ENCODE data around the gene MAGOH.

Gene MAGOH

GRCh38 chr1:53257454-53258081 is 19.2 kb upstream of the MAGOH start:
- no peak overlapping the region for H2BK120ac ChIP-seq (ENCODE audit: insufficient read depth, low read length, poor library complexity)
- no peak overlapping the region for H4K91ac ChIP-seq (ENCODE audit: low read depth, low read length)
- no peaks in the 10 kb centered on the region for H3K27me3 ChIP-seq (ENCODE audit: insufficient read depth, low read length)
- no peaks in the 10 kb centered on the region for H3K79me2 ChIP-seq (ENCODE audit: control insufficient read depth, insufficient read depth, low read length, poor library complexity)
- H3K4me2 ChIP-seq (ENCODE audit: low read length) = no peak overlapping the region
- H4K12ac ChIP-seq (ENCODE audit: low read depth, low read length) = no peak overlapping the region
- no peak overlapping the region for H3K4me3 ChIP-seq (ENCODE audit: low read depth, low read length)
- no peak overlapping the region for H2AFZ ChIP-seq (ENCODE audit: insufficient read depth, low read length, poor library complexity)
- WGBS (ENCODE audit: extremely low coverage, insufficient coverage, insufficient read length) = no CpG with 5 or more reads among the region's 5 CpGs
- no peak overlapping the region for H3K4ac ChIP-seq (ENCODE audit: low read depth, low read length)
- H2AK5ac ChIP-seq (ENCODE audit: low read length) = no peak overlapping the region
- H2BK5ac ChIP-seq (ENCODE audit: low read depth, low read length, poor library complexity) = no peak overlapping the region
- no peaks in the 10 kb centered on the region for H3K36me3 ChIP-seq (ENCODE audit: control insufficient read depth in 1 of 2, insufficient read depth in 2 of 2, low read length in 2 of 2)
- no peak overlapping the region for H2BK12ac ChIP-seq (ENCODE audit: low read length)
- H3K79me1 ChIP-seq (ENCODE audit: low read length) = no peaks in the 10 kb centered on the region
- H3K9ac ChIP-seq (ENCODE audit: low read length) = no peak overlapping the region
- no peak overlapping the region for H4K8ac ChIP-seq (ENCODE audit: low read depth, low read length)
- H3K4me1 ChIP-seq (ENCODE audit: control insufficient read depth in 1 of 2, insufficient read depth in 2 of 2, low read length in 2 of 2) = peaks cover 0 to 8% of the 10 kb centered on the region in 2 experiments
- H3K9me3 ChIP-seq (ENCODE audit: insufficient read depth, low read depth, low read length) = no peaks in the 10 kb centered on the region
- H3K23ac ChIP-seq (ENCODE audit: low read length) = no peak overlapping the region
- no peak overlapping the region for H3K18ac ChIP-seq (ENCODE audit: low read length)
- no peak overlapping the region for H3K14ac ChIP-seq (ENCODE audit: low read length)
- DNase-seq = peak; percentile 72 to 93
- H3K27ac ChIP-seq (ENCODE audit: low read depth, low read length) = no peak overlapping the region

- Histone ChIP-seq H3K27me3 (ENCODE audit: insufficient read depth, low read length) (no peaks in the 10 kb centered on the region), H3K4me2 (ENCODE audit: low read length) (no peak overlapping the region), H2AFZ (ENCODE audit: insufficient read depth, low read length, poor library complexity) (no peak overlapping the region), H3K4me3 (ENCODE audit: low read depth, low read length) (no peak overlapping the region), H3K9me3 (ENCODE audit: insufficient read depth, low read depth, low read length) (no peaks in the 10 kb centered on the region), H3K36me3 (ENCODE audit: control insufficient read depth in 1 of 2, insufficient read depth in 2 of 2, low read length in 2 of 2) (no peaks in the 10 kb centered on the region), H4K12ac (ENCODE audit: low read depth, low read length) (no peak overlapping the region), H3K14ac (ENCODE audit: low read length) (no peak overlapping the region), H4K8ac (ENCODE audit: low read depth, low read length) (no peak overlapping the region), H3K18ac (ENCODE audit: low read length) (no peak overlapping the region), H3K27ac (ENCODE audit: low read depth, low read length) (no peak overlapping the region), H2BK120ac (ENCODE audit: insufficient read depth, low read length, poor library complexity) (no peak overlapping the region), H4K91ac (ENCODE audit: low read depth, low read length) (no peak overlapping the region), H2BK5ac (ENCODE audit: low read depth, low read length, poor library complexity) (no peak overlapping the region), H2AK5ac (ENCODE audit: low read length) (no peak overlapping the region), H3K79me1 (ENCODE audit: low read length) (no peaks in the 10 kb centered on the region), H3K4ac (ENCODE audit: low read depth, low read length) (no peak overlapping the region), H3K9ac (ENCODE audit: low read length) (peak overlapping the region; percentile 45), H2BK12ac (ENCODE audit: low read length) (no peak overlapping the region), H3K23ac (ENCODE audit: low read length) (no peak overlapping the region), H3K4me1 (ENCODE audit: control insufficient read depth in 1 of 2, insufficient read depth in 2 of 2, low read length in 2 of 2) (peaks cover 0 to 8% of the 10 kb centered on the region in 2 experiments), H3K79me2 (ENCODE audit: control insufficient read depth, insufficient read depth, low read length, poor library complexity) (no peaks in the 10 kb centered on the region)
- WGBS (ENCODE audit: extremely low coverage, insufficient coverage, insufficient read length) = no CpG with 5 or more reads among the region's 11 CpGs
- DNase-seq = peak; percentile 65 to 79
Measured at GRCh38 chr1:53256511-53257453, 18.5 kb upstream of the MAGOH start.

GRCh38 chr1:53255031-53255430 is 16.7 kb upstream of the MAGOH start:
- Histone ChIP-seq H2BK12ac (ENCODE audit: low read length) (no peak overlapping the region), H3K27me3 (ENCODE audit: insufficient read depth, low read length) (no peaks in the 10 kb centered on the region), H2AFZ (ENCODE audit: insufficient read depth, low read length, poor library complexity) (no peak overlapping the region), H3K4me1 (ENCODE audit: control insufficient read depth in 1 of 2, insufficient read depth in 2 of 2, low read length in 2 of 2) (peaks cover 0 to 8% of the 10 kb centered on the region in 2 experiments), H4K8ac (ENCODE audit: low read depth, low read length) (no peak overlapping the region), H3K23ac (ENCODE audit: low read length) (no peak overlapping the region), H3K9ac (ENCODE audit: low read length) (no peak overlapping the region), H3K9me3 (ENCODE audit: insufficient read depth, low read depth, low read length) (no peaks in the 10 kb centered on the region), H3K18ac (ENCODE audit: low read length) (no peak overlapping the region), H3K4me3 (ENCODE audit: low read depth, low read length) (no peak overlapping the region), H3K4ac (ENCODE audit: low read depth, low read length) (no peak overlapping the region), H2AK5ac (ENCODE audit: low read length) (no peak overlapping the region), H2BK5ac (ENCODE audit: low read depth, low read length, poor library complexity) (no peak overlapping the region), H4K91ac (ENCODE audit: low read depth, low read length) (no peak overlapping the region), H3K36me3 (ENCODE audit: control insufficient read depth in 1 of 2, insufficient read depth in 2 of 2, low read length in 2 of 2) (no peaks in the 10 kb centered on the region), H3K14ac (ENCODE audit: low read length) (no peak overlapping the region), H3K79me1 (ENCODE audit: low read length) (no peaks in the 10 kb centered on the region), H4K12ac (ENCODE audit: low read depth, low read length) (no peak overlapping the region), H3K27ac (ENCODE audit: low read depth, low read length) (no peak overlapping the region), H3K79me2 (ENCODE audit: control insufficient read depth, insufficient read depth, low read length, poor library complexity) (no peaks in the 10 kb centered on the region), H3K4me2 (ENCODE audit: low read length) (no peak overlapping the region), H2BK120ac (ENCODE audit: insufficient read depth, low read length, poor library complexity) (no peak overlapping the region)
- DNase-seq = peak; percentile 59 to 77
- no CpG with 5 or more reads among the region's 4 CpGs for WGBS (ENCODE audit: extremely low coverage, insufficient coverage, insufficient read length)

GRCh38 chr1:53254011-53254640 is 15.8 kb upstream of the MAGOH start:
- Histone ChIP-seq H3K9me3 (ENCODE audit: insufficient read depth, low read depth, low read length) (no peaks in the 10 kb centered on the region), H3K4ac (ENCODE audit: low read depth, low read length) (no peak overlapping the region), H3K9ac (ENCODE audit: low read length) (no peak overlapping the region), H2AFZ (ENCODE audit: insufficient read depth, low read length, poor library complexity) (no peak overlapping the region), H3K79me1 (ENCODE audit: low read length) (no peaks in the 10 kb centered on the region), H3K36me3 (ENCODE audit: control insufficient read depth in 1 of 2, insufficient read depth in 2 of 2, low read length in 2 of 2) (no peaks in the 10 kb centered on the region), H3K27ac (ENCODE audit: low read depth, low read length) (no peak overlapping the region), H2AK5ac (ENCODE audit: low read length) (no peak overlapping the region), H3K79me2 (ENCODE audit: control insufficient read depth, insufficient read depth, low read length, poor library complexity) (no peaks in the 10 kb centered on the region), H3K18ac (ENCODE audit: low read length) (no peak overlapping the region), H3K27me3 (ENCODE audit: insufficient read depth, low read length) (no peaks in the 10 kb centered on the region), H2BK5ac (ENCODE audit: low read depth, low read length, poor library complexity) (no peak overlapping the region), H3K4me2 (ENCODE audit: low read length) (no peak overlapping the region), H4K8ac (ENCODE audit: low read depth, low read length) (no peak overlapping the region), H2BK12ac (ENCODE audit: low read length) (no peak overlapping the region), H4K91ac (ENCODE audit: low read depth, low read length) (no peak overlapping the region), H3K4me1 (ENCODE audit: control insufficient read depth in 1 of 2, insufficient read depth in 2 of 2, low read length in 2 of 2) (peaks cover 0 to 8% of the 10 kb centered on the region in 2 experiments), H3K23ac (ENCODE audit: low read length) (no peak overlapping the region), H3K14ac (ENCODE audit: low read length) (no peak overlapping the region), H3K4me3 (ENCODE audit: low read depth, low read length) (no peak overlapping the region), H4K12ac (ENCODE audit: low read depth, low read length) (no peak overlapping the region), H2BK120ac (ENCODE audit: insufficient read depth, low read length, poor library complexity) (no peak overlapping the region)
- peak; percentile 18 to 70 for DNase-seq
- no CpG with 5 or more reads among the region's 4 CpGs for WGBS (ENCODE audit: extremely low coverage, insufficient coverage, insufficient read length)
